HCT116 (cell line): ENCODE measurements around the gene KLK5. TPM values are rescaled to one million over a fixed set of nuclear protein-coding genes. Genes with fewer than 3 reads are reported as not detected.

ENCODE experiments used
- ATAC-seq: fragments of 200-7000 bp; cut with Tn5 transposase; 2 replicates; pipeline ENCODE4 v1.9.1; 2020; ENCODE audit warnings: mild to moderate bottlenecking, moderate library complexity
- BruUV-seq: library from RNA; stranded (reverse); fragments of 400-500 nt; replicated peaks from 2 replicates; lab custom pipeline; 2021; lab: Mats Ljungman, UMichigan
- CTCF ChIA-PET: fragments of 300-600 bp; sonication (Branson Sonifier 250); formaldehyde crosslinking; loops from one replicate; lab custom pipeline; 2021; ENCODE audit warnings: antibody characterized with exemption; lab: Charles Lee
- POLR2A ChIA-PET: fragments of 300-600, 350-600 bp; sonication (Branson Sonifier 250); formaldehyde crosslinking; loops from one replicate; lab custom pipeline; 2021; ENCODE audit warnings: antibody characterized with exemption; lab: Charles Lee
- RAD21 ChIA-PET, 2 experiments: fragments of 300-600 bp; sonication (Branson Sonifier 250); formaldehyde crosslinking; loops; one replicate each; lab custom pipeline; 2023; ENCODE audit warnings: low total read pairs in 2 of 2; ENCODE audit not compliant: uncharacterized antibody in 2 of 2, unreplicated experiment in 2 of 2, low non-redundant PET in 1 of 2; lab: Charles Lee
- DNase-seq: peaks from one replicate; pipeline ENCODE4 v3.0.0-alpha.2; 2010; ENCODE audit warnings: low read depth, low spot score
- H2AFZ ChIP-seq: fragments of 200-600 bp; shearing (Covaris generic), sonication (generic); 2 replicates; pipeline ENCODE4 v1.6.1; 2017; ENCODE audit warnings: low read depth, mixed run types, mixed read lengths, antibody characterized with exemption, low read length; ENCODE audit not compliant: poor library complexity, severe bottlenecking
- H3K27ac ChIP-seq: 2 replicates; pipeline ENCODE4 v1.5.1; 2012; ENCODE audit warnings: low read depth, low read length
- H3K27me3 ChIP-seq: fragments of 200-600 bp; sonication (generic); 2 replicates; pipeline ENCODE4 v1.6.1; 2016; ENCODE audit warnings: mixed run types, low read length, mixed read lengths; ENCODE audit not compliant: insufficient read depth
- H3K36me3 ChIP-seq, 2 experiments: fragments of 200-500 bp in 1 of 2; fragments of 200-600 bp in 1 of 2; sonication (Bioruptor generic) in 1 of 2; sonication (generic) in 1 of 2; 2 replicates each; pipeline versions ENCODE4 v1.5.1 to v1.6.1; 2014 to 2016; ENCODE audit warnings: low read length in 2 of 2, inconsistent platforms in 1 of 2, mixed read lengths in 1 of 2, mixed run types in 1 of 2; ENCODE audit not compliant: insufficient read depth in 2 of 2, control insufficient read depth in 1 of 2
- H3K4me1 ChIP-seq, 2 experiments: fragments of 200-600 bp in 1 of 2; sonication (generic) in 1 of 2; 2 replicates each; pipeline versions ENCODE4 v1.5.1 to v1.6.1; 2012 to 2017; ENCODE audit warnings: low read length in 2 of 2, inconsistent platforms in 1 of 2, mild to moderate bottlenecking in 1 of 2, mixed read lengths in 1 of 2, mixed run types in 1 of 2, moderate library complexity in 1 of 2; ENCODE audit not compliant: insufficient read depth in 2 of 2, control insufficient read depth in 1 of 2
- H3K4me2 ChIP-seq: fragments of 200-600 bp; sonication (generic); 2 replicates; pipeline ENCODE4 v1.6.1; 2017; ENCODE audit warnings: mixed run types, low read length, mixed read lengths
- H3K4me3 ChIP-seq, 2 experiments: fragments of 200-600 bp in 1 of 2; sonication (generic) in 1 of 2; replicated peaks in 1 of 2; 2 replicates each; pipeline ENCODE4 v1.5.1; 2011 to 2016; ENCODE audit warnings: low read length in 2 of 2, control low read depth in 1 of 2, low read depth in 1 of 2, mild to moderate bottlenecking in 1 of 2, mixed read lengths in 1 of 2, mixed run types in 1 of 2
- H3K79me2 ChIP-seq: fragments of 200-600 bp; sonication (generic); 2 replicates; pipeline ENCODE4 v1.6.1; 2017; ENCODE audit warnings: mild to moderate bottlenecking, mixed run types, low read length, moderate library complexity, mixed read lengths; ENCODE audit not compliant: insufficient read depth
- H3K9ac ChIP-seq: fragments of 200-600 bp; sonication (generic); 2 replicates; pipeline ENCODE4 v1.6.1; 2016; ENCODE audit warnings: low read length, mixed read lengths
- H3K9me2 ChIP-seq: fragments of 200-600 bp; sonication (generic), shearing (Covaris generic); 2 replicates; pipeline ENCODE4 v1.6.1; 2017; ENCODE audit warnings: mixed run types, mild to moderate bottlenecking, moderate library complexity; ENCODE audit not compliant: insufficient read depth
- H3K9me3 ChIP-seq, 2 experiments: fragments of 200-500 bp in 1 of 2; fragments of 200-600 bp in 1 of 2; sonication (Bioruptor generic) in 1 of 2; sonication (generic) in 1 of 2; 2 replicates each; pipeline ENCODE4 v1.6.1; 2014 to 2017; ENCODE audit warnings: low read length in 2 of 2, mixed read lengths in 2 of 2, inconsistent platforms in 1 of 2, low read depth in 1 of 2, mild to moderate bottlenecking in 1 of 2, mixed run types in 1 of 2, moderate library complexity in 1 of 2; ENCODE audit not compliant: control insufficient read depth in 1 of 2, insufficient read depth in 1 of 2
- H4K20me1 ChIP-seq: fragments of 200-600 bp; sonication (generic), shearing (Covaris generic); 2 replicates; pipeline ENCODE4 v1.6.1; 2017; ENCODE audit warnings: mixed run types, mild to moderate bottlenecking, moderate library complexity; ENCODE audit not compliant: insufficient read depth
- CBX3 ChIP-seq: IDR thresholded peaks from 2 replicates; pipeline ENCODE4 v1.6.1; 2012; ENCODE audit warnings: low read depth
- ELF1 ChIP-seq: IDR thresholded peaks from 2 replicates; pipeline ENCODE4 v1.6.1; 2012; ENCODE audit warnings: low read depth, borderline replicate concordance
- EZH2phosphoT487 ChIP-seq: fragments of 200-600 bp; IDR thresholded peaks from 2 replicates; pipeline ENCODE4 v1.6.1; 2018; ENCODE audit warnings: antibody characterized with exemption, borderline replicate concordance
- FOSL1 ChIP-seq: IDR thresholded peaks from 2 replicates; pipeline ENCODE4 v1.6.1; 2012; ENCODE audit warnings: low read depth
- JUND ChIP-seq: IDR thresholded peaks from 2 replicates; pipeline ENCODE4 v1.6.1; 2012
- POLR2AphosphoS5 ChIP-seq: IDR thresholded peaks from 2 replicates; pipeline ENCODE4 v1.6.1; 2011; ENCODE audit warnings: mild to moderate bottlenecking, low read depth, low read length, moderate library complexity
- TCF7L2 ChIP-seq: IDR thresholded peaks from 2 replicates; pipeline ENCODE4 v1.7.0; 2011; ENCODE audit warnings: borderline replicate concordance, inconsistent platforms; ENCODE audit not compliant: insufficient read depth, insufficient read length; ENCODE audit errors: extremely low read depth
- ZFX ChIP-seq: fragments of 450-650 bp; IDR thresholded peaks from 2 replicates; pipeline ENCODE4 v1.6.1; 2017
- intact Hi-C: fragments of 100-400 bp; cut with micrococcal nuclease; formaldehyde crosslinking; loops from 2 replicates; pipeline ENCODE4 v1.10.0; 2022
- total RNA-seq: library from RNA; stranded (reverse); gene quantifications from one replicate; pipeline ENCODE4 v1.2.1, GENCODE V29; 2021; ENCODE audit not compliant: unreplicated experiment
- TF ChIP-seq, protein P1 (sequence below): IDR thresholded peaks from 2 replicates; pipeline ENCODE4 v1.6.1; 2012
- TF ChIP-seq, protein P2 (sequence below): IDR thresholded peaks from 2 replicates; pipeline ENCODE4 v1.6.1; 2012
- TF ChIP-seq, protein P3 (sequence below): IDR thresholded peaks from 2 replicates; pipeline ENCODE4 v1.6.1; 2012; ENCODE audit warnings: low read depth

The KLK5 gene
- total RNA-seq, 1 experiment from 2014 or later, result 1.2 TPM

DNA sequence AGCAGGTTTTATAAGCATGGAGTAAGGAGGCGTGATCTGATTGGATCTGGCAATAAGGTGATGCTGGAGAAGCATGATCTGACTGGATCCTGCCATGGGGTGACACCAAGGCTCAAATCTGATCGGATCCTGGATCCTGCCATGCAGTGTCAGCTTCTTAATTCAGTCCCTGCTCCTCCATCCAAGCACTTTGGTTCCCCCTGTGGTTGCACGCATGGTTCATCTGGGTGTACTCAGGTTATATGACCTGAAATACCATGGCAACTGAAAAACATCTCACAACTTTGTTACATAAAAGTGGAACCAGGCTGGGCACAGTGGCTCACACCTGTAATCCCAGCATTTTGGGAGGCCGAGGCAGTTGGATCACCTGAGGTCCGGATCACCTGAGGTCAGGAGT is 24.0 kb downstream of the KLK5 start:
- Histone ChIP-seq H3K4me2 (no peak overlapping the region), H3K4me3 (no peak overlapping the region), H3K79me2 (no peaks in the 10 kb centered on the region), H3K9ac (no peak overlapping the region), H3K36me3 (no peaks in the 10 kb centered on the region), H3K27ac (no peak overlapping the region), H3K4me1 (peaks cover 43 to 45% of the 10 kb centered on the region in 2 experiments), H2AFZ (no peak overlapping the region), H3K9me2 (no peaks in the 10 kb centered on the region), H4K20me1 (no peaks in the 10 kb centered on the region), H3K9me3 (no peaks in the 10 kb centered on the region), H3K27me3 (no peaks in the 10 kb centered on the region)
- ATAC-seq, result no peak
- CTCF ChIA-PET, result interaction anchor here (1.1 to 10.4 kb wide), 2 partner anchors 89 to 168 kb away, joined by 3 to 62 read pairs; no protein-coding TSS in a partner anchor
- no peak for DNase-seq
- POLR2A ChIA-PET, result no interaction called here
- intact Hi-C loops, result no loop called here
- TF ChIP-seq ELF1 (no peak), ZFX (no peak), POLR2AphosphoS5 (no peak), FOSL1 (no peak), CBX3 (no peak), JUND (no peak), TCF7L2 (no peak), EZH2phosphoT487 (no peak)
- TF ChIP-seq, protein P1, sequence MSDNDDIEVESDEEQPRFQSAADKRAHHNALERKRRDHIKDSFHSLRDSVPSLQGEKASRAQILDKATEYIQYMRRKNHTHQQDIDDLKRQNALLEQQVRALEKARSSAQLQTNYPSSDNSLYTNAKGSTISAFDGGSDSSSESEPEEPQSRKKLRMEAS, result no peak
- TF ChIP-seq, protein P2, sequence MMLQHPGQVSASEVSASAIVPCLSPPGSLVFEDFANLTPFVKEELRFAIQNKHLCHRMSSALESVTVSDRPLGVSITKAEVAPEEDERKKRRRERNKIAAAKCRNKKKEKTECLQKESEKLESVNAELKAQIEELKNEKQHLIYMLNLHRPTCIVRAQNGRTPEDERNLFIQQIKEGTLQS, result no peak
- TF ChIP-seq, protein P3, sequence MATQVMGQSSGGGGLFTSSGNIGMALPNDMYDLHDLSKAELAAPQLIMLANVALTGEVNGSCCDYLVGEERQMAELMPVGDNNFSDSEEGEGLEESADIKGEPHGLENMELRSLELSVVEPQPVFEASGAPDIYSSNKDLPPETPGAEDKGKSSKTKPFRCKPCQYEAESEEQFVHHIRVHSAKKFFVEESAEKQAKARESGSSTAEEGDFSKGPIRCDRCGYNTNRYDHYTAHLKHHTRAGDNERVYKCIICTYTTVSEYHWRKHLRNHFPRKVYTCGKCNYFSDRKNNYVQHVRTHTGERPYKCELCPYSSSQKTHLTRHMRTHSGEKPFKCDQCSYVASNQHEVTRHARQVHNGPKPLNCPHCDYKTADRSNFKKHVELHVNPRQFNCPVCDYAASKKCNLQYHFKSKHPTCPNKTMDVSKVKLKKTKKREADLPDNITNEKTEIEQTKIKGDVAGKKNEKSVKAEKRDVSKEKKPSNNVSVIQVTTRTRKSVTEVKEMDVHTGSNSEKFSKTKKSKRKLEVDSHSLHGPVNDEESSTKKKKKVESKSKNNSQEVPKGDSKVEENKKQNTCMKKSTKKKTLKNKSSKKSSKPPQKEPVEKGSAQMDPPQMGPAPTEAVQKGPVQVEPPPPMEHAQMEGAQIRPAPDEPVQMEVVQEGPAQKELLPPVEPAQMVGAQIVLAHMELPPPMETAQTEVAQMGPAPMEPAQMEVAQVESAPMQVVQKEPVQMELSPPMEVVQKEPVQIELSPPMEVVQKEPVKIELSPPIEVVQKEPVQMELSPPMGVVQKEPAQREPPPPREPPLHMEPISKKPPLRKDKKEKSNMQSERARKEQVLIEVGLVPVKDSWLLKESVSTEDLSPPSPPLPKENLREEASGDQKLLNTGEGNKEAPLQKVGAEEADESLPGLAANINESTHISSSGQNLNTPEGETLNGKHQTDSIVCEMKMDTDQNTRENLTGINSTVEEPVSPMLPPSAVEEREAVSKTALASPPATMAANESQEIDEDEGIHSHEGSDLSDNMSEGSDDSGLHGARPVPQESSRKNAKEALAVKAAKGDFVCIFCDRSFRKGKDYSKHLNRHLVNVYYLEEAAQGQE, result no peak
- RAD21 ChIA-PET, result interaction anchor here in 1 of 2 experiments (2.8 kb wide), 1 partner anchor 88 kb away, joined by 8 read pairs; no protein-coding TSS in a partner anchor
- BruUV-seq, result no TSS peak
